Measurements from ENCODE around the gene IBA57.
"Not testable (repeated sequence)": the region's sequence is repeated elsewhere in the genome, so short reads cannot be mapped to it uniquely, and the experiment has no call there.

IBA57 gene

GRCh38 chr1:228219962-228220780 lies 54.6 kb downstream of the IBA57 start:
- no peak overlapping the region for H3K4me3 ChIP-seq (ENCODE audit: low read depth, low read length)
- in situ Hi-C loops (cut with HindIII; ENCODE audit: low sequenced_read_pairs): no loop called here
- DNase-seq (ENCODE audit: low read depth, low spot score): no peak
- no peak for TF ChIP-seq CTCF (IDR thresholded peaks at IDR 0.05; ENCODE audit: low read depth, low read length)

GRCh38 chr1:228221097-228221496 lies 55.5 kb downstream of the IBA57 start:
- DNase-seq (ENCODE audit: low read depth, low spot score); H3K4me3 ChIP-seq (ENCODE audit: low read depth, low read length); in situ Hi-C loops (cut with HindIII; ENCODE audit: low sequenced_read_pairs): not testable (repeated sequence)

- TF ChIP-seq CTCF (IDR thresholded peaks at IDR 0.05; ENCODE audit: low read depth, low read length): no peak
- H3K4me3 ChIP-seq (ENCODE audit: low read depth, low read length): no peak overlapping the region
- DNase-seq (ENCODE audit: low read depth, low spot score): no peak
- in situ Hi-C loops (cut with HindIII; ENCODE audit: low sequenced_read_pairs): no loop called here
These were observed 56.9 kb downstream of the IBA57 start for GRCh38 chr1:228222548-228222947.

GRCh38 chr1:228224198-228225164 lies 58.9 kb downstream of the IBA57 start:
- DNase-seq (ENCODE audit: low read depth, low spot score): no peak
- H3K4me3 ChIP-seq (ENCODE audit: low read depth, low read length): no peak overlapping the region
- TF ChIP-seq CTCF (IDR thresholded peaks at IDR 0.05; ENCODE audit: low read depth, low read length): no peak
- in situ Hi-C loops (cut with HindIII; ENCODE audit: low sequenced_read_pairs): no loop called here

- DNase-seq (ENCODE audit: low read depth, low spot score): no peak
- in situ Hi-C loops (cut with HindIII; ENCODE audit: low sequenced_read_pairs): no loop called here
- no peak for TF ChIP-seq CTCF (IDR thresholded peaks at IDR 0.05; ENCODE audit: low read depth, low read length)
- no peak overlapping the region for H3K4me3 ChIP-seq (ENCODE audit: low read depth, low read length)
These were observed 59.6 kb downstream of the IBA57 start for GRCh38 chr1:228225165-228225710.

GRCh38 chr1:228225740-228226139 lies 60.1 kb downstream of the IBA57 start:
- in situ Hi-C loops (cut with HindIII; ENCODE audit: low sequenced_read_pairs): no loop called here
- no peak for TF ChIP-seq CTCF (IDR thresholded peaks at IDR 0.05; ENCODE audit: low read depth, low read length)
- DNase-seq (ENCODE audit: low read depth, low spot score): no peak
- no peak overlapping the region for H3K4me3 ChIP-seq (ENCODE audit: low read depth, low read length)

Measured in astrocyte of the spinal cord (primary cell).